GM21390 (cell line): ENCODE data around the gene SAMD14.

Experiments
- ATAC-seq: cut with Tn5 transposase; IDR thresholded peaks from one replicate; pipeline ENCODE4 v1.9.1; 2021; ENCODE audit not compliant: unreplicated experiment

Gene SAMD14

GRCh38 chr17:50133769-50134099, 3.8 kb upstream of the SAMD14 start:
- no peak for ATAC-seq

- ATAC-seq: no peak
Measured at GRCh38 chr17:50133028-50133768, 3.2 kb upstream of the SAMD14 start.

GRCh38 chr17:50132104-50132794, 2.3 kb upstream of the SAMD14 start:
- ATAC-seq: no peak

GRCh38 chr17:50130559-50131305, 772 bp upstream of the SAMD14 start:
- no peak for ATAC-seq

- ATAC-seq: no peak
Measured at GRCh38 chr17:50129353-50129727, 620 bp downstream of the SAMD14 start.

DNA sequence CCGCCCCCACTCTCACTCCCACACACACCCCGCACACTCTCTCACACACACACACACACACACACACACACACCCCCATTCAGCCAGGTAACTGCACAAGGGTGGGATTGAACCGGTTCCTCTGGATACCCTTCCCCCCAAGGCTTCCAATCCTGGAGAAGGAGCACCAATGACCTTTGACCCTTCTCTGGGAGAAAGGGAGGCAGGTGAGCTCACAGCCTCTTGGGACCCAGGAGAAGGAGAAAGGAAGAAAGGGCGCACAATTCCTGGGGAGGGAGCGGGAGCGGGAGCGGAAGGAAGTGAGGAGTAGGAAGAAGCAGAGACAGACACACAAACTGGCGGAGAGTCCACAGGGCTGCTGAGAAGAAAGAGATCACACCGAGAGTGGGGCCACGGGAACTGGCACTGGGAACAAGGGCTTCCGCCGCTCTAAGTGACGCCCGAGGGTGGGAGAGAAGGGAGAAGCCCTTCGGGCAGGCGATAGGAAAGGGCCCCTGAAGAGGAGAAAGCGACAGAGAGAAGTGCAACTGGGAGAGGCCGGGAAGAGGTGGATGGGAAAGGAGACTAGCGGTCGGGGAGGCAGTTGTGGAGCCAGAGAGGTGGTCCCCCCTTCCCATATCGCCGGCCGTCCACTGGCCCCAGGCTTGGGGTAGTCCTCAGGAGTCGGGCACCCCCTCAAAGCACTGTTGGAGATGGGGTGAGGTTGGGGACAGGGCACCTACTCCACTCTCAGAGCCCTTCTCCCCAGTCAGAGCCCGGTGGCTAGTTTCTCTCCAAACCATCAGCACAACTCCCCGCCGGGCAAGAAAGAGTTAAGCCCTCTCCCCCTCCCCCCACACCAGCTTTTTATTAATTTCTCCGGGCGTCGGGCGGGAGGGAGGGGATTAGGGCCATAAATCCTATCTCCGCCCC, 1.3 kb downstream of the SAMD14 start:
- ATAC-seq: no peak

- ATAC-seq: no peak
Measured at GRCh38 chr17:50127697-50128361, 2.1 kb downstream of the SAMD14 start.

GRCh38 chr17:50125420-50125997, 4.5 kb downstream of the SAMD14 start:
- ATAC-seq: no peak

- no peak for ATAC-seq
Measured at GRCh38 chr17:50123649-50124349, 6.2 kb downstream of the SAMD14 start.

- ATAC-seq: no peak
Measured at GRCh38 chr17:50122945-50123344, 7.0 kb downstream of the SAMD14 start.

DNA sequence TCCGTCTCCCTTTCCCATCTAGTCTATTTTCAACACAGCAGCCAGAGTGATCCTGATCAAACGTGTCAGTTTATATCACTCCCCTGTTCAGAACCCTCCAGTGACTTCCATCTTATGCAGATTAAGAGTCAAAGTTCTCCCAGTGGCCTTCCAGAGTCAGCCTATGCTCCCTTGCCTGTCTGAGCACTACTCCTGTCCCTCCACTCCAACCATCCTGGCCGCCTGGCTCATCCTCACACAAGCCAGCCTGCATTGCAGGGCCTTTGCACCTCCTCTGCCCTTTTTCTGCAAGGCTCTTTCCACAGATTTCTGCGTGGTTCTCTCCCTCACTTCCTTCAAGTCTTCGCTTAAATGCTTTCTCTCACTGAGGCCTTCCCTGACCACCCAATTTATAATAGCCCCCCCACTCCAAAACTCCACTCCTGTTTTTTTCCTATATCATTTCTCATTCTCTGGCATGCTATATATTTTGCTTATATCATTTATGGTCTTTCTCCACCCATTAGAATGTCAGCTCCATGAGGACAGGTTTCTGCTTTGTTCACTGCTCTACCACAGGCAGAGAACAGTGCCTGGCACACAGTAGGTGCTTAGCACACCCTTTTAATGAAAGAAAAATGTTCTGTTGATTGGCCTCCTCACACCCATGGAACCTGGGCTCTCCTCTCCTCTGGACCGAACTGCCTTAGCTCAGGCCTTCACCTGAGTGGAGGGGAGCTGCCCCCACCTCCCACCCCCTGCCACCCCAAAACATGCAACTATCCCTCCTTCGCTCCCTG, 9.3 kb downstream of the SAMD14 start:
- ATAC-seq: no peak

DNA sequence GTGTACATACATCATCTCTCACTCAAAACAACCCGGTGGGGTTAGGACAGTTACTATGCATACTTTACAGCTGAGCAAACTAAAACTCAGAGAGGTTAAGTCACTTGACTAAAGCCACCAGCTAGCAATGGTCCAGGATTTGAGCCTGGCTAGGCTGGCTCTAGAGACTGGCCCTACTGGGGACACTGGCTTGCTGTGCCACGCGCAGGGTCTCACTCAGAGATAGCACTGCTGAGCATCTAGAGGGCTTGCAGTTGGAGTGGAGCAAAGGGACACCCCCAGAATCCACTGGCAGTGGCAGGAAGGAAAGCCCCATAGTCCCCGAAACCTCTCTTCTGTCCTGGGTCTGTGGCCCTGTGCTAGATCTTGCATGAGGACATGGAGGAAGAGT, 11.1 kb downstream of the SAMD14 start:
- no peak for ATAC-seq

GRCh38 chr17:50118076-50118827, 11.7 kb downstream of the SAMD14 start:
- no peak for ATAC-seq

- ATAC-seq: no peak
Measured at GRCh38 chr17:50117202-50118051, 12.5 kb downstream of the SAMD14 start.

- ATAC-seq: no peak
Measured at GRCh38 chr17:50115756-50116155, 14.2 kb downstream of the SAMD14 start.

DNA sequence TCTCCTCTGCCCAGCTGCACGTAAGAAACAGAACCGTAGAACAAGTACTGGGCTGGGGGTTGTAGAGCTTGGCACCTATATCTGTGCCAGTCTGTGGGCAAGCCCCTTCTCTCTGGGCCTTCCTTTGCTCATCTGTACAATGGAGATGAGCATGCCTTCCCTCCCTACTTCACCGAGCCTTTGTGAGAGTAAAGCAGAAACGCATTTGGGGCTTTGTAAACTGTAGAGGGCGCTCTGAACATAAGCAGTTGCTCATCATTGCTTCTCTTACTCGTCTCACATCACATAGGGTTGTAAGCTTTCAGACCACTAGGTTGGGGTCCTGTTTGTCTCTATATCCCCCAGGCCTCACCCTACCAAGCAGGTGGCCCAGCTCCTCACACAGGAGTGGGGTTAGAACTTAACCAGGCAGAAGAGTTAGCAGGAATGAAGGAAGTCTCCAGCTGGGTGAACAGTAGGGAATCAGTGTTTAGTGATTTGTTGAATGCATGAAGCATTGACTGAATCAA, 15.1 kb downstream of the SAMD14 start:
- ATAC-seq: no peak

- ATAC-seq: no peak
Measured at GRCh38 chr17:50114401-50114800, 15.6 kb downstream of the SAMD14 start.
